GM13976 (cell line): ENCODE data around the gene PRR11.
"Not testable (repeated sequence)": the region's sequence is repeated elsewhere in the genome, so short reads cannot be mapped to it uniquely, and the experiment has no call there.

Source experiments
- DNase-seq: peaks from one replicate; pipeline ENCODE4 v3.0.0; 2012; ENCODE audit warnings: low spot score
- CTCF ChIP-seq: IDR thresholded peaks from 2 replicates; pipeline ENCODE4 v1.5.1; 2012; ENCODE audit warnings: borderline replicate concordance, mild to moderate bottlenecking; ENCODE audit not compliant: insufficient read depth; ENCODE audit errors: extremely low read depth, missing control alignments, control extremely low read depth
- in situ Hi-C: fragments of 300-500 bp; cut with MboI; formaldehyde crosslinking; loops from one replicate; pipeline ENCODE4 v1.12.0; 2022; ENCODE audit warnings: low sequenced_read_pairs, mixed read lengths, inconsistent platforms; ENCODE audit not compliant: unreplicated experiment

The PRR11 gene

GRCh38 chr17:59178266-59178985 is 22.9 kb downstream of the PRR11 start:
- TF ChIP-seq CTCF = no peak
- in situ Hi-C loops = no loop called here
- DNase-seq = no peak

- in situ Hi-C loops, DNase-seq: not testable (repeated sequence)
Observed at GRCh38 chr17:59179601-59180000, 24.1 kb downstream of the PRR11 start.

- DNase-seq = no peak
- in situ Hi-C loops = no loop called here
- no peak for TF ChIP-seq CTCF
Observed at GRCh38 chr17:59180626-59181025, 25.1 kb downstream of the PRR11 start.

- DNase-seq = no peak
- no peak for TF ChIP-seq CTCF
- in situ Hi-C loops = no loop called here
Observed at GRCh38 chr17:59181481-59181880, 25.9 kb downstream of the PRR11 start.

- in situ Hi-C loops = no loop called here
- no peak for TF ChIP-seq CTCF
- no peak for DNase-seq
Observed at GRCh38 chr17:59185997-59186396, 30.5 kb downstream of the PRR11 start.

GRCh38 chr17:59186850-59187249 is 31.3 kb downstream of the PRR11 start:
- DNase-seq = no peak
- in situ Hi-C loops = no loop called here

More at GRCh38 chr17:59186850-59187249, 31.3 kb downstream of the PRR11 start:
- TF ChIP-seq CTCF = no peak
